ENCODE results near the gene NCR1.

DNA sequence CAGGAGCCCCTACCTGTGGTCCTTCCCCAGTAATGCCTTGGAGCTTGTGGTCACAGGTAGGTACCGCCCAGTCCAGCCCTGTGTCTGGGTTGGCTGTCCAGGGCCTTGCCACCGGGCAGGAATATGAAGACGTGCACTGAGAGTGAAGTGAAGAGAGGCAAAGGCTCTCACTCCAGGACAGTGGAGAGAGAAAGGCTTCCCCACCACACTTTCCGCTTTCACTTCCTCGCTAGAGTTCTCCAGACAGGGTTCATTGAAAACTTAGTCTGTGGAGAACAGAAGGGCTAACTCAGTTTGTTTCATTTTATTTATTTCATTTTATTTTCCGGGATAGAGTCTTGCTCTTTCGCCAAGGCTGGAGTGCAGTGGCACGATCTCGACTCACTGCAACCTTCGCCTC lies 17.7 kb upstream of the NCR1 start:
- no peak for TF ChIP-seq EP300 (IDR thresholded peaks at IDR 0.05; ENCODE audit: borderline replicate concordance)
- TF ChIP-seq CREB1 (IDR thresholded peaks at IDR 0.05; ENCODE audit: low read depth): no peak
- TF ChIP-seq YY1 (IDR thresholded peaks at IDR 0.05; ENCODE audit: low read depth): no peak
- no peak for TF ChIP-seq TAF1 (IDR thresholded peaks at IDR 0.05; ENCODE audit: low read depth)
- TF ChIP-seq REST (IDR thresholded peaks at IDR 0.05; ENCODE audit: low read depth): no peak
- TF ChIP-seq, protein P1, sequence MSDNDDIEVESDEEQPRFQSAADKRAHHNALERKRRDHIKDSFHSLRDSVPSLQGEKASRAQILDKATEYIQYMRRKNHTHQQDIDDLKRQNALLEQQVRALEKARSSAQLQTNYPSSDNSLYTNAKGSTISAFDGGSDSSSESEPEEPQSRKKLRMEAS (IDR thresholded peaks at IDR 0.05): no peak
- no peak for TF ChIP-seq CEBPB (IDR thresholded peaks at IDR 0.05)

Data from Ishikawa (cell line).